Panc1 (cell line): Measurements from ENCODE around the gene DIAPH3. TPM values are rescaled to one million over a fixed set of nuclear protein-coding genes. Genes with fewer than 3 reads are reported as not detected.

Experiments
- ATAC-seq: fragments of 200-7000 bp; cut with Tn5 transposase; 2 replicates; pipeline ENCODE4 v1.9.1; 2020; ENCODE audit warnings: mild to moderate bottlenecking, moderate library complexity
- BruUV-seq: library from RNA; stranded (reverse); fragments of 400-500 nt; replicated peaks from 2 replicates; lab custom pipeline; 2021; lab: Mats Ljungman, UMichigan
- CTCF ChIA-PET: fragments of 300-600 bp; sonication (Branson Sonifier 250); formaldehyde crosslinking; loops from one replicate; lab custom pipeline; 2022; ENCODE audit warnings: antibody characterized with exemption; lab: Charles Lee
- POLR2A ChIA-PET: fragments of 300-600 bp; sonication (Branson Sonifier 250); formaldehyde crosslinking; loops from one replicate; lab custom pipeline; 2022; ENCODE audit warnings: antibody characterized with exemption; lab: Charles Lee
- DNase-seq: peaks from one replicate; pipeline ENCODE4 v3.0.0-alpha.2; 2010; ENCODE audit warnings: low read depth, low spot score
- H3K27ac ChIP-seq: 2 replicates; pipeline ENCODE4 v1.5.1; 2011; ENCODE audit warnings: mild to moderate bottlenecking, low read length, inconsistent platforms
- H3K27me3 ChIP-seq: fragments of 200-500 bp; sonication (Bioruptor generic); 2 replicates; pipeline ENCODE4 v1.6.0; 2014; ENCODE audit warnings: low read length, inconsistent platforms; ENCODE audit not compliant: control insufficient read depth, insufficient read depth
- H3K36me3 ChIP-seq: fragments of 200-500 bp; sonication (Bioruptor generic); 2 replicates; pipeline ENCODE4 v1.5.1; 2014; ENCODE audit warnings: inconsistent platforms, mild to moderate bottlenecking, low read length, moderate library complexity; ENCODE audit not compliant: control insufficient read depth, insufficient read depth
- H3K4me1 ChIP-seq: 2 replicates; pipeline ENCODE4 v1.5.1; 2011; ENCODE audit warnings: inconsistent platforms, mild to moderate bottlenecking, low read length, moderate library complexity; ENCODE audit not compliant: control insufficient read depth, insufficient read depth
- H3K4me3 ChIP-seq, 2 experiments: 2 replicates each; pipeline ENCODE4 v1.5.1; 2011 to 2012; ENCODE audit warnings: low read depth in 2 of 2, low read length in 2 of 2, mild to moderate bottlenecking in 2 of 2, inconsistent platforms in 1 of 2, moderate library complexity in 1 of 2
- H3K9me3 ChIP-seq: fragments of 200-500 bp; sonication (Bioruptor generic); 2 replicates; pipeline ENCODE4 v1.5.1; 2014; ENCODE audit warnings: low read depth, mild to moderate bottlenecking, inconsistent platforms, low read length, moderate library complexity; ENCODE audit not compliant: control insufficient read depth, insufficient read depth
- POLR2AphosphoS5 ChIP-seq: IDR thresholded peaks from 2 replicates; pipeline ENCODE4 v1.6.1; 2012; ENCODE audit warnings: mild to moderate bottlenecking, low read depth, low read length, moderate library complexity
- SIN3A ChIP-seq: IDR thresholded peaks from 2 replicates; pipeline ENCODE4 v1.6.1; 2012; ENCODE audit warnings: low read depth, mild to moderate bottlenecking, low read length, moderate library complexity, borderline replicate concordance; ENCODE audit not compliant: insufficient read depth
- TCF7L2 ChIP-seq: IDR thresholded peaks from 2 replicates; pipeline ENCODE4 v1.6.1; 2011; ENCODE audit warnings: mild to moderate bottlenecking, low read depth, low read length, inconsistent platforms
- in situ Hi-C: cut with HindIII; loops from 2 replicates; pipeline ENCODE4 v1.10.0; 2016; ENCODE audit warnings: low sequenced_read_pairs, low pct_unique_long_range_greater_than_20kb
- intact Hi-C: fragments of 100-400 bp; cut with micrococcal nuclease; formaldehyde crosslinking; loops from one replicate; pipeline ENCODE4 v1.10.0; 2022; ENCODE audit not compliant: unreplicated experiment
- total RNA-seq: library from RNA; stranded (reverse); gene quantifications from one replicate; pipeline ENCODE4 v1.2.1, GENCODE V29; 2021; ENCODE audit not compliant: unreplicated experiment
- TF ChIP-seq, protein P1 (sequence below), 2 experiments: IDR thresholded peaks; 2 replicates each; pipeline ENCODE4 v1.6.1; 2011 to 2012; ENCODE audit warnings: low read depth in 2 of 2, control low read depth in 1 of 2, low read length in 1 of 2, mild to moderate bottlenecking in 1 of 2, moderate library complexity in 1 of 2; ENCODE audit not compliant: insufficient read depth in 1 of 2
- TF ChIP-seq, protein P2 (sequence below): fragments of 450-650 bp; IDR thresholded peaks from 2 replicates; pipeline ENCODE4 v1.5.1; 2017; ENCODE audit warnings: mild to moderate bottlenecking

The DIAPH3 gene
- total RNA-seq, 1 experiment from 2014 or later: 15.4 TPM

DNA sequence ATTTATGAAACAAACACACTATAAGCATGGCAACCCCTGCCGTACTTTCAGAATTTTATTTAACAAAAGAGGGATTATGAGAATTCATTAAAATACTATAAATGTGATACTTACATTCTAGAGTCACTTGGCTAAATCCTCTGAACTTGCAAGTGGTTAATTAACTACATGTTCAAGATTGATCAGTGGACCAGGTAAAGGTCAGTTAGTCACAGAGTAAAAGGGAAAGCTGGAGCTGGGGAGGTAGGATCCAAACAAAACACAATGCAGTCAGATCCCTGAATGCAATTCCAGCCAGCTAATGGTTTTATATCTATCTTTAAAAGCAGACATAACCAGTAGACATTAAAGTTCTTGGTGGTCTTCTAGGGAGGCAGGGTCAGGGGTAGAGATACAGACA lies 270.5 kb downstream of the DIAPH3 start:
- Histone ChIP-seq H3K4me1 (no peaks in the 10 kb centered on the region), H3K9me3 (no peaks in the 10 kb centered on the region), H3K27ac (no peak overlapping the region), H3K36me3 (no peaks in the 10 kb centered on the region), H3K4me3 (no peak overlapping the region), H3K27me3 (no peaks in the 10 kb centered on the region)
- TF ChIP-seq POLR2AphosphoS5 (no peak), TCF7L2 (no peak), SIN3A (no peak)
- TF ChIP-seq, protein P1, sequence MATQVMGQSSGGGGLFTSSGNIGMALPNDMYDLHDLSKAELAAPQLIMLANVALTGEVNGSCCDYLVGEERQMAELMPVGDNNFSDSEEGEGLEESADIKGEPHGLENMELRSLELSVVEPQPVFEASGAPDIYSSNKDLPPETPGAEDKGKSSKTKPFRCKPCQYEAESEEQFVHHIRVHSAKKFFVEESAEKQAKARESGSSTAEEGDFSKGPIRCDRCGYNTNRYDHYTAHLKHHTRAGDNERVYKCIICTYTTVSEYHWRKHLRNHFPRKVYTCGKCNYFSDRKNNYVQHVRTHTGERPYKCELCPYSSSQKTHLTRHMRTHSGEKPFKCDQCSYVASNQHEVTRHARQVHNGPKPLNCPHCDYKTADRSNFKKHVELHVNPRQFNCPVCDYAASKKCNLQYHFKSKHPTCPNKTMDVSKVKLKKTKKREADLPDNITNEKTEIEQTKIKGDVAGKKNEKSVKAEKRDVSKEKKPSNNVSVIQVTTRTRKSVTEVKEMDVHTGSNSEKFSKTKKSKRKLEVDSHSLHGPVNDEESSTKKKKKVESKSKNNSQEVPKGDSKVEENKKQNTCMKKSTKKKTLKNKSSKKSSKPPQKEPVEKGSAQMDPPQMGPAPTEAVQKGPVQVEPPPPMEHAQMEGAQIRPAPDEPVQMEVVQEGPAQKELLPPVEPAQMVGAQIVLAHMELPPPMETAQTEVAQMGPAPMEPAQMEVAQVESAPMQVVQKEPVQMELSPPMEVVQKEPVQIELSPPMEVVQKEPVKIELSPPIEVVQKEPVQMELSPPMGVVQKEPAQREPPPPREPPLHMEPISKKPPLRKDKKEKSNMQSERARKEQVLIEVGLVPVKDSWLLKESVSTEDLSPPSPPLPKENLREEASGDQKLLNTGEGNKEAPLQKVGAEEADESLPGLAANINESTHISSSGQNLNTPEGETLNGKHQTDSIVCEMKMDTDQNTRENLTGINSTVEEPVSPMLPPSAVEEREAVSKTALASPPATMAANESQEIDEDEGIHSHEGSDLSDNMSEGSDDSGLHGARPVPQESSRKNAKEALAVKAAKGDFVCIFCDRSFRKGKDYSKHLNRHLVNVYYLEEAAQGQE (IDR thresholded peaks at IDR 0.05; ENCODE audit: insufficient read depth in 1 of 2, low read depth in 2 of 2, low read length in 1 of 2): no peak
- TF ChIP-seq, protein P2, sequence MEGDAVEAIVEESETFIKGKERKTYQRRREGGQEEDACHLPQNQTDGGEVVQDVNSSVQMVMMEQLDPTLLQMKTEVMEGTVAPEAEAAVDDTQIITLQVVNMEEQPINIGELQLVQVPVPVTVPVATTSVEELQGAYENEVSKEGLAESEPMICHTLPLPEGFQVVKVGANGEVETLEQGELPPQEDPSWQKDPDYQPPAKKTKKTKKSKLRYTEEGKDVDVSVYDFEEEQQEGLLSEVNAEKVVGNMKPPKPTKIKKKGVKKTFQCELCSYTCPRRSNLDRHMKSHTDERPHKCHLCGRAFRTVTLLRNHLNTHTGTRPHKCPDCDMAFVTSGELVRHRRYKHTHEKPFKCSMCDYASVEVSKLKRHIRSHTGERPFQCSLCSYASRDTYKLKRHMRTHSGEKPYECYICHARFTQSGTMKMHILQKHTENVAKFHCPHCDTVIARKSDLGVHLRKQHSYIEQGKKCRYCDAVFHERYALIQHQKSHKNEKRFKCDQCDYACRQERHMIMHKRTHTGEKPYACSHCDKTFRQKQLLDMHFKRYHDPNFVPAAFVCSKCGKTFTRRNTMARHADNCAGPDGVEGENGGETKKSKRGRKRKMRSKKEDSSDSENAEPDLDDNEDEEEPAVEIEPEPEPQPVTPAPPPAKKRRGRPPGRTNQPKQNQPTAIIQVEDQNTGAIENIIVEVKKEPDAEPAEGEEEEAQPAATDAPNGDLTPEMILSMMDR: no peak
- BruUV-seq: no TSS peak
- intact Hi-C loops: no loop called here
- POLR2A ChIA-PET: no interaction called here
- ATAC-seq (no peak), DNase-seq (no peak)
- CTCF ChIA-PET: no interaction called here
- in situ Hi-C loops: no loop called here

DNA sequence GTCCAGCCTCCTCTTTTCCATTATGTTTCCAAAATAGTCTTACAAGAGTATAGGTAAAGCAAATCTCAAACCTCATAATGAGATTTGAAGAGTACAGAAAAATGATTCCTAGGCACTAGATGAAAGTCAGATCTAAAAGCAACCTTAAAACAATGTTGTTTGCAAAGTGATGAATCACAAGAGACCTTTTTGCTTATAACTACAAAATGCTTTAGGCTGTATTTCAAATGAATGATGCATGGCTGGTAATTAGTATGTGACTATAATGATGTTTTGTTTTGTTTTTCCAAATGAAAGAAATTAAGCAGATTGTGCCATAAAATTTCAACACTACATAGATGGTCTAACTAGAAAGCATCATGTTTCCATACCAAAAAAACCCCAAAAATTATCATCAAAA lies 272.7 kb downstream of the DIAPH3 start:
- no peak for DNase-seq
- intact Hi-C loops (no loop called here), in situ Hi-C loops (no loop called here)
- no peaks in the 10 kb centered on the region for H3K36me3 ChIP-seq
- no peaks in the 10 kb centered on the region for H3K4me1 ChIP-seq
- ChIA-PET POLR2A (no interaction called here), CTCF (no interaction called here)
- no peaks in the 10 kb centered on the region for H3K9me3 ChIP-seq
- ATAC-seq: no peak
- BruUV-seq: no TSS peak
- TF ChIP-seq, protein P2: no peak
- no peak for TF ChIP-seq POLR2AphosphoS5
- no peak for TF ChIP-seq SIN3A
- no peak for TF ChIP-seq TCF7L2
- TF ChIP-seq, protein P1 (IDR thresholded peaks at IDR 0.05; ENCODE audit: insufficient read depth in 1 of 2, low read depth in 2 of 2, low read length in 1 of 2): no peak
- H3K27me3 ChIP-seq: no peaks in the 10 kb centered on the region
- no peak overlapping the region for H3K27ac ChIP-seq
- no peak overlapping the region for H3K4me3 ChIP-seq
